H9 (cell line): ENCODE results near the gene GOLGA6A. TPM values are rescaled to one million over a fixed set of nuclear protein-coding genes. Genes with fewer than 3 reads are reported as not detected.

Source experiments
- DNase-seq: peaks from one replicate; pipeline ENCODE4 v3.0.0-alpha.2; 2017
- H2AFZ ChIP-seq: one replicate; pipeline ENCODE4 v1.6.1; 2013; ENCODE audit warnings: mild to moderate bottlenecking, low read length, control low read depth, moderate library complexity
- H2AK5ac ChIP-seq: 2 replicates; pipeline ENCODE4 v1.6.1; 2013; ENCODE audit warnings: low read length, control low read depth, mixed read lengths; ENCODE audit not compliant: insufficient read length
- H2BK120ac ChIP-seq: one replicate; pipeline ENCODE4 v1.6.1; 2013; ENCODE audit warnings: low read depth, mild to moderate bottlenecking, low read length, control low read depth, inconsistent platforms; ENCODE audit not compliant: poor library complexity, severe bottlenecking
- H2BK12ac ChIP-seq: 2 replicates; pipeline ENCODE4 v1.6.1; 2013; ENCODE audit warnings: low read length, control low read depth, mixed read lengths, low read depth; ENCODE audit not compliant: insufficient read length
- H2BK15ac ChIP-seq: 2 replicates; pipeline ENCODE4 v1.6.1; 2013; ENCODE audit warnings: low read depth, low read length, control low read depth
- H2BK20ac ChIP-seq: one replicate; pipeline ENCODE4 v1.6.1; 2013; ENCODE audit warnings: low read depth, mild to moderate bottlenecking, low read length, control low read depth, inconsistent platforms; ENCODE audit not compliant: poor library complexity, severe bottlenecking
- H2BK5ac ChIP-seq: 2 replicates; pipeline ENCODE4 v1.6.1; 2013; ENCODE audit warnings: low read length, control low read depth, mixed read lengths; ENCODE audit not compliant: insufficient read length
- H3K14ac ChIP-seq: 2 replicates; pipeline ENCODE4 v1.6.1; 2013; ENCODE audit warnings: low read length, control low read depth; ENCODE audit not compliant: insufficient read depth
- H3K18ac ChIP-seq: 2 replicates; pipeline ENCODE4 v1.6.1; 2013; ENCODE audit warnings: low read depth, mild to moderate bottlenecking, mixed read lengths, low read length, control low read depth; ENCODE audit not compliant: insufficient read length
- H3K23ac ChIP-seq: 2 replicates; pipeline ENCODE4 v1.6.1; 2013; ENCODE audit warnings: low read length, control low read depth, mixed read lengths, low read depth; ENCODE audit not compliant: insufficient read length
- H3K23me2 ChIP-seq: 2 replicates; pipeline ENCODE4 v1.6.1; 2013; ENCODE audit warnings: low read depth, mild to moderate bottlenecking, mixed read lengths, low read length, control low read depth; ENCODE audit not compliant: insufficient read length, poor library complexity, severe bottlenecking
- H3K27ac ChIP-seq: 2 replicates; pipeline ENCODE4 v1.5.1; 2013; ENCODE audit warnings: low read length, control low read depth, mixed read lengths, low read depth; ENCODE audit not compliant: insufficient read length
- H3K27me3 ChIP-seq: 2 replicates; pipeline ENCODE4 v1.6.1; 2013; ENCODE audit warnings: low read length, control low read depth, inconsistent platforms; ENCODE audit not compliant: insufficient read depth
- H3K4ac ChIP-seq: 2 replicates; pipeline ENCODE4 v1.6.1; 2013; ENCODE audit warnings: low read depth, mild to moderate bottlenecking, control low read depth, inconsistent platforms, low read length, moderate library complexity
- H3K4me1 ChIP-seq: 2 replicates; pipeline ENCODE4 v1.6.1; 2013; ENCODE audit warnings: low read length, control low read depth, inconsistent platforms; ENCODE audit not compliant: insufficient read depth
- H3K4me2 ChIP-seq: 2 replicates; pipeline ENCODE4 v1.6.1; 2013; ENCODE audit warnings: low read length, control low read depth, mixed read lengths; ENCODE audit not compliant: insufficient read length, insufficient read depth
- H3K56ac ChIP-seq: 2 replicates; pipeline ENCODE4 v1.6.1; 2013; ENCODE audit warnings: low read depth, mild to moderate bottlenecking, mixed read lengths, low read length, control low read depth; ENCODE audit not compliant: insufficient read length
- H3K79me1 ChIP-seq: 2 replicates; pipeline ENCODE4 v1.6.1; 2013; ENCODE audit warnings: low read depth, mild to moderate bottlenecking, moderate library complexity, low read length, control low read depth, inconsistent platforms; ENCODE audit not compliant: insufficient read depth, poor library complexity, severe bottlenecking
- H3K79me2 ChIP-seq: 2 replicates; pipeline ENCODE4 v1.6.1; 2013; ENCODE audit warnings: low read length, control low read depth, inconsistent platforms; ENCODE audit not compliant: insufficient read depth
- H3K9ac ChIP-seq: 2 replicates; pipeline ENCODE4 v1.6.1; 2013; ENCODE audit warnings: low read length, control low read depth, mixed read lengths; ENCODE audit not compliant: insufficient read length; ENCODE audit errors: extremely low read depth
- H3K9me3 ChIP-seq: one replicate; pipeline ENCODE4 v1.6.1; 2013; ENCODE audit warnings: low read depth, low read length, inconsistent platforms; ENCODE audit not compliant: control insufficient read depth
- H3T11ph ChIP-seq: one replicate; pipeline ENCODE4 v1.6.1; 2013; ENCODE audit warnings: mild to moderate bottlenecking, low read length, control low read depth, inconsistent platforms
- H4K20me1 ChIP-seq: one replicate; pipeline ENCODE4 v1.6.1; 2013; ENCODE audit not compliant: control insufficient read depth, insufficient read length, insufficient read depth
- H4K5ac ChIP-seq: 2 replicates; pipeline ENCODE4 v1.6.1; 2013; ENCODE audit warnings: low read depth, mild to moderate bottlenecking, mixed read lengths, low read length, control low read depth; ENCODE audit not compliant: insufficient read length
- H4K8ac ChIP-seq: replicated peaks from 2 replicates; pipeline ENCODE4 v1.6.1; 2013; ENCODE audit warnings: low read length, control low read depth, mixed read lengths, low read depth; ENCODE audit not compliant: insufficient read length
- H4K91ac ChIP-seq: 2 replicates; pipeline ENCODE4 v1.6.1; 2013; ENCODE audit warnings: low read depth, mild to moderate bottlenecking, moderate library complexity, mixed read lengths, low read length, control low read depth; ENCODE audit not compliant: insufficient read length
- H3K27ac Mint-ChIP-seq, 3 experiments: 2 replicates in 2 of 3; 3 replicates in 1 of 3; pipeline ENCODE4 v1.8.0; 2020 to 2021; ENCODE audit warnings: mixed read lengths in 3 of 3, mild to moderate bottlenecking in 1 of 3, moderate library complexity in 1 of 3
- H3K27me3 Mint-ChIP-seq: 2 replicates; pipeline ENCODE4 v1.8.0; 2021; ENCODE audit warnings: low read depth, mild to moderate bottlenecking, moderate library complexity, mixed read lengths
- H3K36me3 Mint-ChIP-seq, 3 experiments: 2 replicates in 2 of 3; 3 replicates in 1 of 3; pipeline ENCODE4 v1.8.0; 2020 to 2021; ENCODE audit warnings: low read depth in 3 of 3, mixed read lengths in 3 of 3; ENCODE audit not compliant: insufficient read depth in 1 of 3
- H3K4me1 Mint-ChIP-seq, 2 experiments: 2 replicates each; pipeline ENCODE4 v1.8.0; 2020; ENCODE audit warnings: mixed read lengths in 2 of 2
- H3K4me3 Mint-ChIP-seq, 2 experiments: 2 replicates in 1 of 2; 3 replicates in 1 of 2; pipeline ENCODE4 v1.8.0; 2020 to 2021; ENCODE audit warnings: mild to moderate bottlenecking in 2 of 2, mixed read lengths in 2 of 2, moderate library complexity in 1 of 2
- H3K9me3 Mint-ChIP-seq, 2 experiments: 2 replicates in 1 of 2; 3 replicates in 1 of 2; pipeline ENCODE4 v1.8.0; 2020; ENCODE audit warnings: mild to moderate bottlenecking in 2 of 2, mixed read lengths in 2 of 2, moderate library complexity in 1 of 2
- WGBS: extraction: QIAGEN DNeasy Blood & Tissue Kit; methylation state at CpG from one replicate; pipeline ENCODE4 v1.1.7; 2013; ENCODE audit warnings: missing lambda C conversion rate, low lambda C conversion rate, mixed read lengths; ENCODE audit not compliant: insufficient read length; ENCODE audit errors: extremely low coverage; 5-methylcytosine and 5-hydroxymethylcytosine counted together
- total RNA-seq: library from RNA; stranded (reverse); gene quantifications from 2 replicates; pipeline ENCODE4 v1.2.1, GENCODE V29; 2021
- TF ChIP-seq, protein P1 (sequence below): fragments of 200-600 bp; sonication (generic); conservative IDR thresholded peaks from 3 replicates; pipeline ENCODE4 v1.8.0; 2021; ENCODE audit warnings: antibody characterized with exemption, mild to moderate bottlenecking

GOLGA6A gene
- total RNA-seq, 1 experiment from 2014 or later: 0.72 TPM

DNA sequence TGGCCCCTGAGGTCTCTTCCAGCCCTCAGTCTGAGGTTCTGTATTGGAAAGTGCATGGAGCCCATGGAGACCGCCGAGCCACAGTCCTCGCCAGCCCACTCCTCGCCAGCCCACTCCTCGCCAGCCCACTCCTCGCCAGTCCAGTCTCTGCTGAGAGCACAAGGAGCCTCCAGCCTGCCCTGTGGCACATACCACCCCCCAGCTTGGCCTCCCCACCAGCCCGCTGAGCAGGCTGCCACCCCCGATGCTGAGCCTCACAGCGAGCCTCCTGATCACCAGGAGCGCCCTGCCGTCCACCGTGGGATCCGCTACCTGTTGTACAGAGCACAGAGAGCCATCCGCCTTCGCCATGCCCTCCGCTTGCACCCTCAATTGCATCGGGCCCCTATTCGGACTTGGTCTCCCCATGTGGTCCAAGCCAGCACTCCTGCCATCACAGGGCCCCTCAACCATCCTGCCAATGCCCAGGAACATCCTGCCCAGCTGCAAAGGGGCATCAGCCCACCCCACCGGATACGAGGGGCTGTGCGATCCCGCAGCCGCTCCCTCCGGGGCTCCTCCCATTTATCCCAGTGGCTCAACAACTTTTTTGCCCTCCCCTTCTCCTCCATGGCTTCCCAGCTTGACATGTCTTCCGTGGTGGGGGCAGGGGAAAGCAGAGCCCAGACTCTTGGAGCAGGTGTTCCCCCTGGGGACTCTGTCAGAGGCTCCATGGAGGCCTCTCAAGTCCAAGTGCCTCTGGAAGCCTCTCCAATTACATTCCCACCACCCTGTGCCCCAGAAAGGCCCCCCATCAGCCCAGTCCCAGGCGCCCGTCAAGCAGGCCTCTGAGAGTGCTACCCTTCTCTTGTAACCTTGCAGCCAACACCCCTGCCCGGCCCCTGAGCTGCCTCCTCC, 47.0 kb downstream of the GOLGA6A start:
- Histone ChIP-seq H3K4me2 (no peak overlapping the region), H3K27ac (no peak overlapping the region), H4K8ac (no peak overlapping the region), H3K79me2 (no peaks in the 10 kb centered on the region), H2BK120ac (no peak overlapping the region), H3K14ac (no peak overlapping the region), H3K27me3 (no peaks in the 10 kb centered on the region), H4K20me1 (no peaks in the 10 kb centered on the region), H2AK5ac (no peak overlapping the region), H3K4ac (no peak overlapping the region), H3K9ac (no peak overlapping the region), H3K56ac (no peak overlapping the region), H3K4me1 (peaks cover 3% of the 10 kb centered on the region; the same call in 1 of the 2 replicates), H2BK12ac (no peak overlapping the region), H4K5ac (no peak overlapping the region), H3T11ph (no peak overlapping the region), H3K23ac (no peak overlapping the region), H3K79me1 (no peaks in the 10 kb centered on the region), H2BK20ac (no peak overlapping the region), H2BK15ac (no peak overlapping the region), H3K23me2 (no peaks in the 10 kb centered on the region), H2BK5ac (no peak overlapping the region), H3K9me3 (no peaks in the 10 kb centered on the region), H4K91ac (no peak overlapping the region), H3K18ac (no peak overlapping the region), H2AFZ (no peak overlapping the region)
- Mint-ChIP-seq H3K27me3 (no peaks in the 10 kb centered on the region; the same call in 1 of the 2 replicates), H3K36me3 (peaks cover 6 to 16% (median 13%) of the 10 kb centered on the region in 3 experiments), H3K27ac (peak overlapping the region in 2 of 3 experiments; percentile 49 to 60; a peak in 2 of 7 replicates), H3K4me1 (peaks cover 24 to 30% of the 10 kb centered on the region in 2 experiments), H3K4me3 (no peak overlapping the region), H3K9me3 (no peaks in the 10 kb centered on the region; a peak in 1 of 5 replicates)
- TF ChIP-seq, protein P1, sequence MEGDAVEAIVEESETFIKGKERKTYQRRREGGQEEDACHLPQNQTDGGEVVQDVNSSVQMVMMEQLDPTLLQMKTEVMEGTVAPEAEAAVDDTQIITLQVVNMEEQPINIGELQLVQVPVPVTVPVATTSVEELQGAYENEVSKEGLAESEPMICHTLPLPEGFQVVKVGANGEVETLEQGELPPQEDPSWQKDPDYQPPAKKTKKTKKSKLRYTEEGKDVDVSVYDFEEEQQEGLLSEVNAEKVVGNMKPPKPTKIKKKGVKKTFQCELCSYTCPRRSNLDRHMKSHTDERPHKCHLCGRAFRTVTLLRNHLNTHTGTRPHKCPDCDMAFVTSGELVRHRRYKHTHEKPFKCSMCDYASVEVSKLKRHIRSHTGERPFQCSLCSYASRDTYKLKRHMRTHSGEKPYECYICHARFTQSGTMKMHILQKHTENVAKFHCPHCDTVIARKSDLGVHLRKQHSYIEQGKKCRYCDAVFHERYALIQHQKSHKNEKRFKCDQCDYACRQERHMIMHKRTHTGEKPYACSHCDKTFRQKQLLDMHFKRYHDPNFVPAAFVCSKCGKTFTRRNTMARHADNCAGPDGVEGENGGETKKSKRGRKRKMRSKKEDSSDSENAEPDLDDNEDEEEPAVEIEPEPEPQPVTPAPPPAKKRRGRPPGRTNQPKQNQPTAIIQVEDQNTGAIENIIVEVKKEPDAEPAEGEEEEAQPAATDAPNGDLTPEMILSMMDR: no peak
- DNase-seq: no peak
- WGBS: no CpG with 5 or more reads among the region's 28 CpGs
